GM12878 (cell line): ENCODE measurements around the gene HAAO. TPM values are rescaled to one million over a fixed set of nuclear protein-coding genes. Genes with fewer than 3 reads are reported as not detected.

Source experiments
- ATAC-seq: fragments of 200-7000 bp; cut with Tn5 transposase; 3 replicates; pipeline ENCODE4 v1.9.1; 2020; ENCODE audit warnings: mild to moderate bottlenecking, moderate library complexity
- BruUV-seq: library from RNA; stranded (reverse); fragments of 400-500 nt; replicated peaks from 2 replicates; lab custom pipeline; 2021; lab: Mats Ljungman, UMichigan
- CTCF ChIA-PET: fragments of 300-600 bp; sonication (Branson Sonifier 250); formaldehyde crosslinking; extraction: SDS; loops from one replicate; lab custom pipeline; 2021; ENCODE audit warnings: inconsistent platforms; lab: Yijun Ruan, JAX
- POLR2A ChIA-PET: fragments of 350-600 bp; formaldehyde crosslinking; extraction: SDS; loops from one replicate; lab custom pipeline; 2021; ENCODE audit warnings: inconsistent platforms; lab: Charles Lee
- RAD21 ChIA-PET: fragments of 300-600 bp; sonication (Branson Sonifier 250); formaldehyde crosslinking; loops from one replicate; lab custom pipeline; 2023; ENCODE audit warnings: antibody characterized with exemption; ENCODE audit not compliant: unreplicated experiment; lab: Charles Lee
- SMC1A ChIA-PET: fragments of 300-600 bp; sonication (Branson Sonifier 250); formaldehyde crosslinking; loops from one replicate; lab custom pipeline; 2023; ENCODE audit not compliant: unreplicated experiment, uncharacterized antibody; lab: Charles Lee
- DNase-seq: peaks from one replicate; pipeline ENCODE4 v3.0.0-alpha.2; 2011; ENCODE audit warnings: low read depth, low spot score
- FAIRE-seq: peaks from 3 replicates; lab custom pipeline; 2011; peaks lifted over from hg19 to GRCh38; lab: Jason Lieb, UNC
- H2AFZ ChIP-seq: 2 replicates; pipeline ENCODE4 v1.6.0; 2011; ENCODE audit warnings: low read depth, low read length, control low read depth; ENCODE audit not compliant: control insufficient read depth
- H3K27ac ChIP-seq: 2 replicates; pipeline ENCODE4 v1.5.1; 2011; ENCODE audit warnings: control low read depth; ENCODE audit not compliant: control insufficient read depth, insufficient read depth
- H3K27me3 ChIP-seq, 2 experiments: replicated peaks in 1 of 2; 2 replicates each; pipeline versions ENCODE4 v1.6.0 to v1.6.1; 2011; ENCODE audit warnings: low read length in 1 of 2; ENCODE audit not compliant: control insufficient read depth in 2 of 2, insufficient read depth in 2 of 2
- H3K36me3 ChIP-seq, 2 experiments: 2 replicates each; pipeline ENCODE4 v1.5.1; 2011; ENCODE audit warnings: low read length in 1 of 2; ENCODE audit not compliant: control insufficient read depth in 2 of 2, insufficient read depth in 2 of 2
- H3K4me1 ChIP-seq: 2 replicates; pipeline ENCODE4 v1.6.1; 2011; ENCODE audit warnings: mild to moderate bottlenecking, low read length, moderate library complexity, mixed read lengths; ENCODE audit not compliant: control insufficient read depth, insufficient read depth
- H3K4me2 ChIP-seq: 2 replicates; pipeline ENCODE4 v1.6.0; 2011; ENCODE audit warnings: control low read depth; ENCODE audit not compliant: control insufficient read depth, insufficient read depth
- H3K4me3 ChIP-seq: fragments of 200-600 bp; sonication (generic); 2 replicates; pipeline ENCODE4 v1.5.1; 2016
- H3K79me2 ChIP-seq: 2 replicates; pipeline ENCODE4 v1.6.0; 2011; ENCODE audit warnings: low read length; ENCODE audit not compliant: control insufficient read depth, insufficient read depth
- H3K9ac ChIP-seq: 2 replicates; pipeline ENCODE4 v1.8.0; 2011; ENCODE audit warnings: low read length, control low read depth, mixed read lengths; ENCODE audit not compliant: control insufficient read depth, insufficient read depth
- H3K9me3 ChIP-seq: replicated peaks from 3 replicates; pipeline ENCODE4 v1.5.1; 2011; ENCODE audit warnings: mild to moderate bottlenecking, low read length; ENCODE audit not compliant: control insufficient read depth, insufficient read depth
- H4K20me1 ChIP-seq: 2 replicates; pipeline ENCODE4 v1.6.0; 2011; ENCODE audit not compliant: control insufficient read depth, insufficient read depth
- BACH1 ChIP-seq: fragments of 450-650 bp; IDR thresholded peaks from 2 replicates; pipeline ENCODE4 v1.6.1; 2017; ENCODE audit warnings: mild to moderate bottlenecking, borderline replicate concordance
- HDAC6 ChIP-seq: fragments of 200-600 bp; sonication (generic); IDR thresholded peaks from one replicate; pipeline ENCODE4 v1.8.0; 2017; ENCODE audit warnings: antibody characterized with exemption; ENCODE audit not compliant: unreplicated experiment
- POLR2A ChIP-seq: IDR thresholded peaks from 2 replicates; pipeline ENCODE4 v1.6.1; 2011; ENCODE audit warnings: low read depth, mild to moderate bottlenecking, low read length
- POLR2AphosphoS5 ChIP-seq: IDR thresholded peaks from 2 replicates; pipeline ENCODE4 v1.6.1; 2011; ENCODE audit warnings: mild to moderate bottlenecking, low read length, inconsistent platforms
- SMAD5 ChIP-seq: IDR thresholded peaks from 2 replicates; pipeline ENCODE4 v1.6.1; 2016; ENCODE audit warnings: antibody characterized with exemption, low read depth
- SPI1 ChIP-seq: IDR thresholded peaks from 2 replicates; pipeline ENCODE4 v1.6.1; 2011; ENCODE audit warnings: low read depth, mild to moderate bottlenecking, low read length, moderate library complexity, borderline replicate concordance; ENCODE audit not compliant: insufficient read depth
- TAF1 ChIP-seq: IDR thresholded peaks from 2 replicates; pipeline ENCODE4 v1.6.1; 2011; ENCODE audit warnings: mild to moderate bottlenecking, low read depth, low read length, borderline replicate concordance
- ZBTB40 ChIP-seq: fragments of 450-650 bp; IDR thresholded peaks from 2 replicates; pipeline ENCODE4 v1.6.1; 2016; ENCODE audit warnings: mild to moderate bottlenecking, moderate library complexity, borderline replicate concordance
- ZNF687 ChIP-seq: fragments of 450-650 bp; IDR thresholded peaks from 2 replicates; pipeline ENCODE4 v1.6.1; 2017; ENCODE audit warnings: mild to moderate bottlenecking, moderate library complexity
- WGBS: methylation state at CpG from one replicate; pipeline ENCODE4 v1.1.6; 2016; ENCODE audit warnings: low lambda C conversion rate; ENCODE audit not compliant: insufficient replicate concordance, insufficient coverage; ENCODE audit errors: missing lambda C conversion rate; 5-methylcytosine and 5-hydroxymethylcytosine counted together
- in situ Hi-C: fragments of 300-500 bp; cut with MboI; formaldehyde crosslinking; loops from 9 replicates; pipeline ENCODE4 v1.14.3; 2018; ENCODE audit warnings: mixed read lengths
- intact Hi-C: fragments of 100-400 bp; cut with micrococcal nuclease; formaldehyde crosslinking; loops from one replicate; pipeline ENCODE4 v1.14.2; 2022; ENCODE audit not compliant: unreplicated experiment
- polyA plus RNA-seq, 11 experiments: library from polyadenylated mRNA; depleted of rRNA in 4 of 11; unstranded in 6 of 11; stranded (reverse) in 5 of 11; fragments of >200 nt; fragmentation: Nextera tagmentation in 4 of 11; fragmentation: Illumina TruSeq in 1 of 11; extraction: Ambion mirVana in 4 of 11; extraction: Trizol in 1 of 11; gene quantifications; 1 replicate in 1 of 11; 2 replicates in 10 of 11; pipeline versions ENCODE4 v1.2.1 to v1.2.3, GENCODE V29; 2011 to 2016; ENCODE audit warnings: inconsistent platforms in 2 of 11, missing spikeins in 2 of 11, low read depth in 1 of 11
- total RNA-seq, 4 experiments: library from RNA; depleted of rRNA in 3 of 4; stranded (reverse); fragments of >200 nt in 3 of 4; fragmentation: Illumina TruSeq in 1 of 4; extraction: Trizol in 1 of 4; gene quantifications; 2 replicates each; pipeline versions ENCODE4 v1.2.1 to v1.2.3, GENCODE V29; 2013 to 2021

The HAAO gene
- total and polyA plus RNA-seq, 10 of the 15 experiments (the other 5 are each of a cell fraction or from before 2014, with no cell fraction given), result 4.3 to 58.7 (median 26.8) TPM

- intact Hi-C loops, result loop anchor here (2.0 to 10.0 kb wide), 4 partner anchors 37 to 427 kb away; partner anchors contain the start of genes COX7A2L and KCNG3
- RAD21 ChIA-PET, result interaction anchor here (0.9 to 5.8 kb wide), 9 partner anchors 17 to 155 kb away, joined by 3 to 96 read pairs (median 4); no protein-coding TSS in a partner anchor
- Histone ChIP-seq H3K27ac (peak overlapping the region; percentile 99), H3K79me2 (peaks cover 44% of the 10 kb centered on the region), H4K20me1 (no peaks in the 10 kb centered on the region), H3K36me3 (no peaks in the 10 kb centered on the region; a peak in 1 of 4 replicates), H3K9me3 (no peaks in the 10 kb centered on the region), H3K4me2 (peak overlapping the region; percentile 85), H3K4me3 (peak overlapping the region; percentile 82), H3K4me1 (peaks cover 29% of the 10 kb centered on the region), H3K9ac (peak overlapping the region; percentile 95), H3K27me3 (no peaks in the 10 kb centered on the region), H2AFZ (peak overlapping the region; percentile 65)
- SMC1A ChIA-PET, result interaction anchor here (1.3 to 5.8 kb wide), 3 partner anchors 18 to 70 kb away, joined by 7 to 60 read pairs (median 14); no protein-coding TSS in a partner anchor
- TF ChIP-seq BACH1, result 0 out of 2 replicates have a peak, but pooled peaks have one; percentile 15
- no peak for TF ChIP-seq HDAC6
- TF ChIP-seq ZBTB40, result no peak
- TF ChIP-seq SPI1, result peak; percentile 81
- TF ChIP-seq TAF1, result 0 out of 2 replicates have a peak, but pooled peaks have one; percentile 11
- peak; percentile 60; the same call in 1 of the 2 replicates for TF ChIP-seq SMAD5
- peak; percentile 53; the same call in 1 of the 2 replicates for TF ChIP-seq POLR2A
- 0 out of 2 replicates have a peak, but pooled peaks have one; percentile 40 for TF ChIP-seq ZNF687
- TF ChIP-seq POLR2AphosphoS5, result 0 out of 2 replicates have a peak, but pooled peaks have one; percentile 22
- FAIRE-seq (no peak), ATAC-seq (peak; percentile 41), DNase-seq (no peak)
- POLR2A ChIA-PET, result interaction anchor here (0.8 to 1.7 kb wide), 7 partner anchors 13 to 215 kb away, joined by 3 to 13 read pairs (median 3); no protein-coding TSS in a partner anchor
- WGBS, result under 1% methylated on average over 14 of the region's 18 CpGs
- in situ Hi-C loops, result no loop called here
- TSS peak; percentile 50 for BruUV-seq
- CTCF ChIA-PET, result interaction anchor here (0.5 to 5.7 kb wide), 8 partner anchors 19 to 220 kb away, joined by 3 to 69 read pairs (median 4); no protein-coding TSS in a partner anchor
Measured at GRCh38 chr2:42792087-42792582, 248 bp downstream of the HAAO start.
